Osteoblast (primary cell): ENCODE results near the gene LTO1. TPM values are rescaled to one million over a fixed set of nuclear protein-coding genes. Genes with fewer than 3 reads are reported as not detected.

Source experiments
- DNase-seq: peaks from one replicate; pipeline ENCODE4 v3.0.0; 2011; ENCODE audit warnings: low spot score, mixed read lengths; ENCODE audit not compliant: insufficient read length; ENCODE audit errors: missing footprints
- H2AFZ ChIP-seq: 2 replicates; pipeline ENCODE4 v1.6.0; 2011; ENCODE audit warnings: mild to moderate bottlenecking, low read length
- H3K27ac ChIP-seq: 2 replicates; pipeline ENCODE4 v1.5.1; 2011; ENCODE audit warnings: mild to moderate bottlenecking, low read depth, low read length, moderate library complexity
- H3K27me3 ChIP-seq: 2 replicates; pipeline ENCODE4 v1.6.0; 2012; ENCODE audit warnings: mild to moderate bottlenecking, control low read depth, inconsistent platforms, low read length, moderate library complexity; ENCODE audit not compliant: insufficient read depth
- H3K36me3 ChIP-seq: 2 replicates; pipeline ENCODE4 v1.5.1; 2011; ENCODE audit warnings: mild to moderate bottlenecking, low read length, control low read depth, moderate library complexity; ENCODE audit not compliant: insufficient read depth
- H3K4me1 ChIP-seq: 2 replicates; pipeline ENCODE4 v1.5.1; 2011; ENCODE audit warnings: mild to moderate bottlenecking, low read length, control low read depth, moderate library complexity; ENCODE audit not compliant: insufficient read depth
- H3K4me2 ChIP-seq: 2 replicates; pipeline ENCODE4 v1.6.0; 2011; ENCODE audit warnings: mild to moderate bottlenecking, low read length; ENCODE audit not compliant: insufficient read depth
- H3K4me3 ChIP-seq: fragments of 200-600 bp; sonication (generic); 3 replicates; pipeline ENCODE4 v1.5.1; 2012; ENCODE audit warnings: mild to moderate bottlenecking, low read length, inconsistent platforms; ENCODE audit not compliant: insufficient read depth
- H3K79me2 ChIP-seq: 2 replicates; pipeline ENCODE4 v1.6.0; 2012; ENCODE audit warnings: mild to moderate bottlenecking, low read length, control low read depth, inconsistent platforms; ENCODE audit not compliant: insufficient read depth
- H3K9me3 ChIP-seq: 2 replicates; pipeline ENCODE4 v1.5.1; 2011; ENCODE audit warnings: low read depth, low read length, control low read depth
- H4K20me1 ChIP-seq: 2 replicates; pipeline ENCODE4 v1.6.0; 2012; ENCODE audit warnings: mild to moderate bottlenecking, low read length, control low read depth; ENCODE audit not compliant: insufficient read depth
- CTCF ChIP-seq: IDR thresholded peaks from 2 replicates; pipeline ENCODE4 v1.5.1; 2011; ENCODE audit warnings: mild to moderate bottlenecking, low read depth, low read length, moderate library complexity; ENCODE audit errors: extremely low read depth
- total RNA-seq: library from RNA; depleted of rRNA; stranded (reverse); fragments of >200 nt; gene quantifications from 2 replicates; pipeline ENCODE4 v1.2.3, GENCODE V29; 2012

Gene LTO1
- total RNA-seq, 1 donor = 24.6 TPM

GRCh38 chr11:69618237-69618636, 56.9 kb downstream of the LTO1 start:
- no peaks in the 10 kb centered on the region for H3K36me3 ChIP-seq
- no peak for DNase-seq
- H3K4me3 ChIP-seq = no peak overlapping the region
- H3K27me3 ChIP-seq = peaks cover 4% of the 10 kb centered on the region
- H3K79me2 ChIP-seq = no peaks in the 10 kb centered on the region
- TF ChIP-seq CTCF = no peak
- H3K4me2 ChIP-seq = no peak overlapping the region
- H3K9me3 ChIP-seq = no peaks in the 10 kb centered on the region
- no peaks in the 10 kb centered on the region for H3K4me1 ChIP-seq
- no peaks in the 10 kb centered on the region for H4K20me1 ChIP-seq
- no peak overlapping the region for H3K27ac ChIP-seq
- H2AFZ ChIP-seq = no peak overlapping the region

GRCh38 chr11:69617682-69618081, 57.5 kb downstream of the LTO1 start:
- no peaks in the 10 kb centered on the region for H4K20me1 ChIP-seq
- H3K79me2 ChIP-seq = no peaks in the 10 kb centered on the region
- no peak overlapping the region for H3K27ac ChIP-seq
- no peak for TF ChIP-seq CTCF
- H3K36me3 ChIP-seq = no peaks in the 10 kb centered on the region
- DNase-seq = no peak
- peaks cover 4% of the 10 kb centered on the region for H3K27me3 ChIP-seq
- H2AFZ ChIP-seq = no peak overlapping the region
- no peaks in the 10 kb centered on the region for H3K4me1 ChIP-seq
- H3K4me3 ChIP-seq = no peak overlapping the region
- H3K4me2 ChIP-seq = no peak overlapping the region
- H3K9me3 ChIP-seq = no peaks in the 10 kb centered on the region

GRCh38 chr11:69617220-69617619, 57.9 kb downstream of the LTO1 start:
- Histone ChIP-seq H3K27ac (no peak overlapping the region), H3K4me2 (no peak overlapping the region), H3K79me2 (no peaks in the 10 kb centered on the region), H3K4me1 (no peaks in the 10 kb centered on the region), H3K36me3 (no peaks in the 10 kb centered on the region), H3K9me3 (no peaks in the 10 kb centered on the region), H3K27me3 (peaks cover 4% of the 10 kb centered on the region), H3K4me3 (no peak overlapping the region), H2AFZ (no peak overlapping the region), H4K20me1 (no peaks in the 10 kb centered on the region)
- DNase-seq = no peak
- TF ChIP-seq CTCF = no peak

Other genes starting within 250 kb of the LTO1 start
- not detected in 2 replicates for gene LINC01488, start 193.7 kb downstream of the LTO1 start, total RNA-seq
- gene CCND1, start 34.2 kb downstream of the LTO1 start, total RNA-seq = 187 and 237 TPM in 2 replicates
- not detected in 2 replicates for gene FGF19, start 28.7 kb upstream of the LTO1 start, total RNA-seq
- gene FGF4, start 100.0 kb upstream of the LTO1 start, total RNA-seq = not detected in 2 replicates
- not detected in 2 replicates for gene FGF3, start 144.1 kb upstream of the LTO1 start, total RNA-seq